Measurements from ENCODE around the gene DNAJB9. TPM values are rescaled to one million over a fixed set of nuclear protein-coding genes. Genes with fewer than 3 reads are reported as not detected.

Gene DNAJB9
- total RNA-seq, 1 donor from 2014 or later = 34.4 TPM

- ATAC-seq (no peak), DNase-seq (ENCODE audit: missing footprints) (no peak)
- intact Hi-C loops (cut with DNase I) = no loop called here
Measured at GRCh38 chr7:108598914-108599580, 29.4 kb downstream of the DNAJB9 start.

GRCh38 chr7:108600399-108600798 lies 30.7 kb downstream of the DNAJB9 start:
- intact Hi-C loops (cut with DNase I) = no loop called here
- ATAC-seq = no peak
- no peak for DNase-seq (ENCODE audit: missing footprints)

- intact Hi-C loops (cut with DNase I) = no loop called here
- ATAC-seq = no peak
- no peak for DNase-seq (ENCODE audit: missing footprints)
Measured at GRCh38 chr7:108603656-108604306, 34.1 kb downstream of the DNAJB9 start.

- intact Hi-C loops (cut with DNase I) = no loop called here
- no peak for DNase-seq (ENCODE audit: missing footprints)
- no peak for ATAC-seq
Measured at GRCh38 chr7:108604307-108605077, 34.8 kb downstream of the DNAJB9 start.

GRCh38 chr7:108605559-108606201 lies 36.0 kb downstream of the DNAJB9 start:
- intact Hi-C loops (cut with DNase I) = no loop called here
- ATAC-seq = no peak
- DNase-seq (ENCODE audit: missing footprints) = no peak

GRCh38 chr7:108609643-108610042 lies 40.0 kb downstream of the DNAJB9 start:
- DNase-seq (ENCODE audit: missing footprints) (no peak), ATAC-seq (no peak)
- intact Hi-C loops (cut with DNase I) = no loop called here

GRCh38 chr7:108611268-108611667 lies 41.6 kb downstream of the DNAJB9 start:
- no peak for ATAC-seq
- DNase-seq (ENCODE audit: missing footprints) = no peak
- intact Hi-C loops (cut with DNase I) = no loop called here

GRCh38 chr7:108613147-108613948 lies 43.7 kb downstream of the DNAJB9 start:
- intact Hi-C loops (cut with DNase I) = no loop called here
- ATAC-seq = no peak
- DNase-seq (ENCODE audit: missing footprints) = no peak

- no peak for ATAC-seq
Measured at GRCh38 chr7:108613949-108614381, 44.3 kb downstream of the DNAJB9 start.

GRCh38 chr7:108614896-108615295 lies 45.2 kb downstream of the DNAJB9 start:
- no peak for ATAC-seq
- intact Hi-C loops (cut with DNase I) = no loop called here

More at GRCh38 chr7:108613949-108614381, 44.3 kb downstream of the DNAJB9 start:
- no peak for DNase-seq (ENCODE audit: missing footprints)
- intact Hi-C loops (cut with DNase I) = no loop called here

GRCh38 chr7:108618056-108618455 lies 48.4 kb downstream of the DNAJB9 start:
- intact Hi-C loops (cut with DNase I) = no loop called here
- DNase-seq (ENCODE audit: missing footprints) = no peak
- no peak for ATAC-seq

More at GRCh38 chr7:108614896-108615295, 45.2 kb downstream of the DNAJB9 start:
- DNase-seq (ENCODE audit: missing footprints) = no peak

GRCh38 chr7:108623220-108623619 lies 53.5 kb downstream of the DNAJB9 start:
- intact Hi-C loops (cut with DNase I) = no loop called here
- DNase-seq (ENCODE audit: missing footprints) (no peak), ATAC-seq (no peak)

Other genes starting within 250 kb of the DNAJB9 start
- 0.30 TPM for gene NRCAM, start 113.4 kb upstream of the DNAJB9 start, total RNA-seq
- 31.1 TPM for gene PNPLA8, start 43.7 kb upstream of the DNAJB9 start, total RNA-seq
- 20.3 TPM for gene THAP5, start 168 bp upstream of the DNAJB9 start, total RNA-seq